GM10847 (cell line): ENCODE results near the gene VWA7.
A peak's percentile ranks its signal among the peaks of the same experiment; 100 is the strongest.

Source experiments
- POLR2A ChIP-seq: IDR thresholded peaks from 2 replicates; pipeline ENCODE4 v1.6.1; 2011; ENCODE audit not compliant: insufficient read length; ENCODE audit errors: extremely low read depth

VWA7 gene

GRCh38 chr6:31776989-31777666 lies at the start of gene VWA7:
VWA7 (minus strand) TSS chr6:31777328; CDS start chr6:31776779, 549 bp downstream.
- no peak for TF ChIP-seq POLR2A

- TF ChIP-seq POLR2A, result no peak
Observed at GRCh38 chr6:31826793-31827285, 49.7 kb upstream of the VWA7 start.

GRCh38 chr6:31825553-31825952 lies 48.4 kb upstream of the VWA7 start:
- TF ChIP-seq POLR2A, result no peak

GRCh38 chr6:31822036-31822821 lies 45.1 kb upstream of the VWA7 start:
- TF ChIP-seq POLR2A, result no peak

GRCh38 chr6:31821301-31822035 lies 44.3 kb upstream of the VWA7 start:
- peak; percentile 67 for TF ChIP-seq POLR2A

GRCh38 chr6:31819871-31820299 lies 42.8 kb upstream of the VWA7 start:
- TF ChIP-seq POLR2A, result no peak

- peak; percentile 57 for TF ChIP-seq POLR2A
Observed at GRCh38 chr6:31815025-31815838, 38.1 kb upstream of the VWA7 start, which contains the start of the genes HSPA1A and HSPA1L. HSPA1A (plus strand) TSS chr6:31815543; CDS start chr6:31815757, 214 bp downstream. HSPA1L (minus strand) TSS chr6:31815283; CDS start chr6:31811972, 3,311 bp downstream.

GRCh38 chr6:31814677-31815024 lies 37.5 kb upstream of the VWA7 start:
- no peak for TF ChIP-seq POLR2A

- no peak for TF ChIP-seq POLR2A
Observed at GRCh38 chr6:31813465-31813849, 36.3 kb upstream of the VWA7 start.

GRCh38 chr6:31811645-31812044 lies 34.5 kb upstream of the VWA7 start:
- no peak for TF ChIP-seq POLR2A

GRCh38 chr6:31806470-31807272 lies 29.5 kb upstream of the VWA7 start, which contains the start of gene LSM2:
LSM2 (minus strand) TSS chr6:31806966; CDS start chr6:31806757, 209 bp downstream.
- peak; percentile 85 for TF ChIP-seq POLR2A

GRCh38 chr6:31805939-31806469 lies 28.9 kb upstream of the VWA7 start:
- TF ChIP-seq POLR2A, result no peak

- TF ChIP-seq POLR2A, result no peak
Observed at GRCh38 chr6:31799781-31800180, 22.7 kb upstream of the VWA7 start.
